ENCODE results near the gene CA6.
"Not testable (repeated sequence)": the region's sequence is repeated elsewhere in the genome, so short reads cannot be mapped to it uniquely, and the experiment has no call there.

CA6 gene

GRCh38 chr1:8914466-8914865, 31.2 kb upstream of the CA6 start:
- no peak for DNase-seq (ENCODE audit: low read depth)
- no peak for TF ChIP-seq CTCF (conservative IDR thresholded peaks at IDR 0.05; ENCODE audit: low read depth, low read length)
- H3K4me3 ChIP-seq (ENCODE audit: low read length), result no peak overlapping the region

GRCh38 chr1:8915446-8915845, 30.2 kb upstream of the CA6 start:
- DNase-seq (ENCODE audit: low read depth), result no peak
- TF ChIP-seq CTCF (conservative IDR thresholded peaks at IDR 0.05; ENCODE audit: low read depth, low read length), result no peak

GRCh38 chr1:8917536-8917935, 28.1 kb upstream of the CA6 start:
- H3K4me3 ChIP-seq (ENCODE audit: low read length); DNase-seq (ENCODE audit: low read depth): not testable (repeated sequence)

More at GRCh38 chr1:8915446-8915845, 30.2 kb upstream of the CA6 start:
- H3K4me3 ChIP-seq (ENCODE audit: low read length), result no peak overlapping the region

GRCh38 chr1:8922962-8923361, 22.7 kb upstream of the CA6 start:
- DNase-seq (ENCODE audit: low read depth), result no peak
- no peak overlapping the region for H3K4me3 ChIP-seq (ENCODE audit: low read length)
- no peak for TF ChIP-seq CTCF (conservative IDR thresholded peaks at IDR 0.05; ENCODE audit: low read depth, low read length)

GRCh38 chr1:8925406-8925805, 20.3 kb upstream of the CA6 start:
- TF ChIP-seq CTCF (conservative IDR thresholded peaks at IDR 0.05; ENCODE audit: low read depth, low read length), result no peak
- no peak for DNase-seq (ENCODE audit: low read depth)
- no peak overlapping the region for H3K4me3 ChIP-seq (ENCODE audit: low read length)

GRCh38 chr1:8925960-8926359, 19.7 kb upstream of the CA6 start:
- no peak for TF ChIP-seq CTCF (conservative IDR thresholded peaks at IDR 0.05; ENCODE audit: low read depth, low read length)
- no peak overlapping the region for H3K4me3 ChIP-seq (ENCODE audit: low read length)
- DNase-seq (ENCODE audit: low read depth), result no peak

GRCh38 chr1:8926707-8927694, 18.7 kb upstream of the CA6 start:
- TF ChIP-seq CTCF (conservative IDR thresholded peaks at IDR 0.05; ENCODE audit: low read depth, low read length), result no peak
- no peak overlapping the region for H3K4me3 ChIP-seq (ENCODE audit: low read length)
- no peak for DNase-seq (ENCODE audit: low read depth)

Measured in retinal pigment epithelial cell (primary cell).